Uterus (tissue), 4 donors: Measurements from ENCODE around the gene CFHR2. TPM values are rescaled to one million over a fixed set of nuclear protein-coding genes. Genes with fewer than 3 reads are reported as not detected.
"Not testable (repeated sequence)": the region's sequence is repeated elsewhere in the genome, so short reads cannot be mapped to it uniquely, and the experiment has no call there.

Experiments used
- DNase-seq, 2 donors: peaks; one replicate each; pipeline ENCODE4 v3.0.0-alpha.2; 2019 to 2020
- H3K27ac ChIP-seq, 2 donors: fragments of 200-600 bp; sonication (generic); 1 replicate in 1 of 2; 2 replicates in 1 of 2; pipeline ENCODE4 v1.5.1; 2016 to 2018
- H3K27me3 ChIP-seq, 2 donors: fragments of 200-600 bp; sonication (generic); one replicate each; pipeline ENCODE4 v1.5.1; 2018 to 2019; ENCODE audit warnings: control low read depth in 1 of 2
- H3K36me3 ChIP-seq, 2 donors: fragments of 200-600 bp; sonication (generic); one replicate each; pipeline ENCODE4 v1.5.1; 2019; ENCODE audit warnings: control low read depth in 1 of 2
- H3K4me1 ChIP-seq, 2 donors: fragments of 200-600 bp; sonication (generic); one replicate each; pipeline ENCODE4 v1.5.1; 2018 to 2019; ENCODE audit warnings: control low read depth in 1 of 2
- H3K4me3 ChIP-seq, 2 donors: fragments of 200-600 bp; sonication (generic); 1 replicate in 1 of 2; 2 replicates in 1 of 2; pipeline ENCODE4 v1.5.1; 2018 to 2019; ENCODE audit warnings: mild to moderate bottlenecking in 1 of 2
- H3K9me3 ChIP-seq, 2 donors: fragments of 200-600 bp; sonication (generic); one replicate each; pipeline ENCODE4 v1.5.1; 2019; ENCODE audit warnings: control low read depth in 1 of 2
- CTCF ChIP-seq, 4 experiments: fragments of 200-600 bp in 2 of 4; fragments of 450-650 bp in 2 of 4; sonication (generic) in 2 of 4; IDR thresholded peaks; one replicate each; pipeline ENCODE4 v1.5.1; 2016 to 2019; ENCODE audit warnings: antibody characterized with exemption in 4 of 4, mild to moderate bottlenecking in 2 of 4, moderate library complexity in 1 of 4
- POLR2A ChIP-seq, 2 donors: fragments of 450-650 bp; IDR thresholded peaks; one replicate each; pipeline ENCODE4 v1.6.1; 2016; ENCODE audit warnings: antibody characterized with exemption in 2 of 2, mild to moderate bottlenecking in 1 of 2, moderate library complexity in 1 of 2
- intact Hi-C: fragments of 100-400 bp; cut with DNase I; formaldehyde crosslinking; loops from one replicate; pipeline ENCODE4 v1.15.1; 2023; ENCODE audit warnings: low total_unique reads
- total RNA-seq, 4 donors: library from RNA; depleted of rRNA in 3 of 4; stranded (reverse); fragments of >200 nt in 3 of 4; gene quantifications; one replicate each; pipeline versions ENCODE4 v1.1.0 to v1.2.4, GENCODE V29; 2014 to 2023
- donor health status: DM: yes; HTN: yes; CAD: no.

The CFHR2 gene
- total RNA-seq, 4 donors from 2014 or later: not detected

DNA sequence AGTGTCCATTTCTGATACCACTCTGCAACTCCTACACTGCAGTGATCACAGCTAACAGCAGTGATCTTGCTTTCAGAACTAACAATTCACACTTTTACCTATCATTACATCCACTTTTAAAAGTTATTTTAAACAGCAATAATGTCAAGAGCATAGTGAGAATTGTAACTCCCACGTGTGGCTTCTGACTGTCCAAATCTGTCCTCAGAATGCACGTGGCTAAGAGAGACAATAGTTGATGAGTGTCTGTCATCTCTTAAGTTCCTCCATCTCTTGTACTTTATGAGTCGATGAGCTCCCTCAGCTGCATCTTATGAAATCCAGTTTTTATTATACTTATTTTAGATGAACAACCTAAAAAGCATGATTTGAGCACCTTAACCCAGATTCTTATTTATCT is 17.3 kb downstream of the CFHR2 start:
- Histone ChIP-seq H3K9me3 (no peaks in the 10 kb centered on the region), H3K4me1 (no peaks in the 10 kb centered on the region), H3K27me3 (no peaks in the 10 kb centered on the region), H3K36me3 (no peaks in the 10 kb centered on the region), H3K4me3 (no peak overlapping the region), H3K27ac (no peak overlapping the region)
- intact Hi-C loops: no loop called here
- no peak for DNase-seq
- TF ChIP-seq CTCF (IDR thresholded peaks at IDR 0.05) (no peak), POLR2A (IDR thresholded peaks at IDR 0.05) (no peak)

- H3K4me3 ChIP-seq: no peak overlapping the region
- H3K36me3 ChIP-seq: no peaks in the 10 kb centered on the region
- no peaks in the 10 kb centered on the region for H3K9me3 ChIP-seq
- H3K4me1 ChIP-seq: no peaks in the 10 kb centered on the region
- TF ChIP-seq CTCF (IDR thresholded peaks at IDR 0.05): no peak
- TF ChIP-seq POLR2A (IDR thresholded peaks at IDR 0.05): no peak
- H3K27me3 ChIP-seq: no peaks in the 10 kb centered on the region
- no peak overlapping the region for H3K27ac ChIP-seq
- DNase-seq: no peak
- intact Hi-C loops: no loop called here
These were observed 26.6 kb downstream of the CFHR2 start for GRCh38 chr1:196970182-196970581.

DNA sequence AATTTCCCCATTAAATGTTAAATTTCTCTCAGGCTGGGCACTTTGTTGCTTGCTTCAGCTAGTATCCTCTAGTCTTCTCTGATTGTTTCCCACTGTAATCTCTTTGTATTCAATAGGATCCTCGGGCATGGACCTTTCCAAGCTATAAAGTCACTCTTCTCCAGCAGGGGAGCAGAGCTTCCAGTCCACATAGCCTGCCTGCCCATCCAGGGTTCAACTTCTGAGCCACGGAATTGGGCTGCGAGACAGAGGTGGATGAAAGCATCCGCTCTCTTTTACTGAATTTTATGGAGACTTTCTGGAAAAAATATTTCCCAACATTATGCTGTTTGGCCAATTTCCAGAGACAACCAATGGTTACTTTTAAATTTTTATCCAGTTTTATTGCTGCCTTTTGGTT is 32.7 kb downstream of the CFHR2 start:
- H3K4me3 ChIP-seq: no peak overlapping the region
- H3K27ac ChIP-seq: no peak overlapping the region
- TF ChIP-seq POLR2A (IDR thresholded peaks at IDR 0.05) (no peak), CTCF (IDR thresholded peaks at IDR 0.05) (no peak)
- no peak for DNase-seq
- H3K9me3 ChIP-seq: no peaks in the 10 kb centered on the region
- no peaks in the 10 kb centered on the region for H3K27me3 ChIP-seq
- no peaks in the 10 kb centered on the region for H3K4me1 ChIP-seq
- intact Hi-C loops: no loop called here
- H3K36me3 ChIP-seq: no peaks in the 10 kb centered on the region

DNA sequence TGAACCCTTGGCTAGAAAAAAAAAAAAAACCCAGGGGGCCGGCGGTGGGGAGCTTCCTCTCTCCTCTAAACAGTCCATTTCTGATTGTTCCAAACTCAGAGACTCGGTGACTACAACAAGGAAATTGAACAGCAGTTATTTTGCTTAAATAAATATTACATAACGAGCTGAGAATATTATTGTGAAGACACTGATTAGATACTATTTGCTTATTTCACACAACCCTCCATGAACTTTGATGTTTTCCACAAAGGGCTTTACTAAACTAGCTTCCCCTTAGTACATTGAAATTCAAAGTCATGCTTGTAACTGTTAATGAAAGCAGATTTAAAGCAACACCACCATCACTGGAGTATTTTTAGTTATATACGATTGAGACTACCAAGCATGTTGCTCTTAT is 33.7 kb downstream of the CFHR2 start, which contains the start of gene CFHR5:
Gene CFHR5 (plus strand): TSS at position 279 of the 400 bp plus-strand sequence. CDS start 109 bp downstream, at position 388.
- no peaks in the 10 kb centered on the region for H3K9me3 ChIP-seq
- no peaks in the 10 kb centered on the region for H3K27me3 ChIP-seq
- H3K27ac ChIP-seq: no peak within 1 kb of the TSS
- no peaks in the 10 kb centered on the region for H3K36me3 ChIP-seq
- H3K4me1 ChIP-seq: no peaks in the 10 kb centered on the region
- no peak within 1 kb of the TSS for H3K4me3 ChIP-seq
- intact Hi-C loops: no loop called here
- DNase-seq: no peak
- TF ChIP-seq POLR2A (IDR thresholded peaks at IDR 0.05) (no peak), CTCF (IDR thresholded peaks at IDR 0.05) (no peak)

- H3K9me3 ChIP-seq: no peaks in the 10 kb centered on the region
These were observed 37.3 kb downstream of the CFHR2 start for GRCh38 chr1:196980859-196981258.

DNA sequence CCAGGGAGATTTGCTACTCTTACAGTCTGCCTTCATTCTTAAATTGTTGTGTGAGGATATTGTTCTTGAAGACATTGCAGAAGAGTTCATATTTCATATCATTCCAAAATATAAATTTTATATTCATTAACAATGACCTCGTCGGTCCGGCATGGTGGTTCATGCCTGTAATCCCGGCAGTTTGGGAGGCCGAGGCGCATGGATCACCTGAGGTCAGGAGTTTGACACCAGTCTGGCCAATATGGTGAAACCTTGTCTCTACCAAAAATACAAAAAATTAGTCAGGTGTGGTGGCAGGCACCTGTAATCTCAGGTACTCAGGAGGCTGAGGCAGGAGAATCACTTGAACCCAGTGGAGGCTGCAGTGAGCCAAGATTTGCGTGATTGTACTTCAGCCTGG is 38.7 kb downstream of the CFHR2 start:
- DNase-seq, H3K36me3 ChIP-seq, intact Hi-C loops, H3K4me3 ChIP-seq, H3K4me1 ChIP-seq, H3K27me3 ChIP-seq, H3K9me3 ChIP-seq, H3K27ac ChIP-seq: not testable (repeated sequence)

More at GRCh38 chr1:196980859-196981258, 37.3 kb downstream of the CFHR2 start:
- no peaks in the 10 kb centered on the region for H3K4me1 ChIP-seq
- no peak overlapping the region for H3K4me3 ChIP-seq
- H3K36me3 ChIP-seq: no peaks in the 10 kb centered on the region
- H3K27me3 ChIP-seq: no peaks in the 10 kb centered on the region
- intact Hi-C loops: no loop called here
- TF ChIP-seq POLR2A (IDR thresholded peaks at IDR 0.05): no peak
- no peak for TF ChIP-seq CTCF (IDR thresholded peaks at IDR 0.05)
- H3K27ac ChIP-seq: no peak overlapping the region
- no peak for DNase-seq

DNA sequence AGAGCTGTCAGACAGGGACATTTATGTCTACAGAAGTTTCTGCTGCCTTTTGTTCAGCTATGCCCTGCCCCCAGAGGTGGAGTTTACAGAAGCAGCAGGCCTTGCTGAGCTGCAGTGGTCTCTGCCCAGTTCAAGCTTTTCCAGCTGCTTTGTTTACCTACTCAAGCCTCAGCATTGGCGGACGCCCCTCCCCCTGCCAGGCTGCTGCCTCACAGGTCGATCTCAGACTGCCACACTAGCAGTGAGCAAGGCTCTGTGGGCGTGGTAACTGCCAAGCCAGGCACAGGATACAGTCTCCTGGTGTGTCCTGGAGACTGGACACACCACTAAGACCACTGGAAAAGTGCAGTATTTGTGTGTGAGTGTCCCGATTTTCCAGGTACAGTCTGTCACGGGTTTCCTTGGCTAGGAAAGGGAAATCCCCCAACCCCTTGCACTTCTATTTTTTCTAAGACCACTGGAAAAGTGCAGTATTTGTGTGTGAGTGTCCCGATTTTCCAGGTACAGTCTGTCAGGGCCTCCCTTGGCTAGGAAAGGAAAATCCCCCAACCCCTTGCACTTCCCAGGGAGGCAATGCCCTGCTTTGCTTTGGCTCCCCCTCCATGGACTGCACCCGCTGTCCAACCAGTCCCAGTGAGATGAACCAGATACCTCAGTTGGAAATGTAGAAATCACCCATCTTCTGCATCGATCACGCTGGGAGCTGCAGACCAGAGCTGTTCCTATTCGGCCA is 48.5 kb downstream of the CFHR2 start:
- not testable (repeated sequence) for DNase-seq

More for the DNA sequence above, 48.5 kb downstream of the CFHR2 start:
- H3K4me3 ChIP-seq, H3K36me3 ChIP-seq, H3K4me1 ChIP-seq, H3K27ac ChIP-seq, H3K9me3 ChIP-seq, intact Hi-C loops, H3K27me3 ChIP-seq: not testable (repeated sequence)
